ENCODE results near the gene CRMP1. TPM values are rescaled to one million over a fixed set of nuclear protein-coding genes. Genes with fewer than 3 reads are reported as not detected.
A peak's percentile ranks its signal among the peaks of the same experiment; 100 is the strongest.

CRMP1 gene
- total RNA-seq, 1 experiment from 2014 or later: not detected

DNA sequence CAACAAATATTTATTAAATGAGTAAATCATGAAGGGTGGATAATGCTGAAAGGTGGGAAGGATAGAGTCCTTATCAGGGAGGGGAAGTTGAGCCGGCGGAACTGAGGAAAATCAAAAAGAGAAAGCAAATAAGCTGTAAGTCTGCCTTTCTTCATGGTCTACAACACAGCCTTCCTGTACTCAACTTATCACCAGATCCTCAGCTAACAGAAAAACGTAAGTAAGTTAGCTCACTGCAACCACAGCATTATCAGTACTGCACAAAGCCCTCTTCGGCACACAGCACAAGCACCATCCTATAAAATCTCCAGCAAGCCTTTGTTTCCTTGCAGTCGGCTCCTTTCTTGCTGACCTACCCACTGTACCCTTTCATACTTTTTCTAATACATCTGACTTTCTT is 70.3 kb downstream of the CRMP1 start:
- Histone ChIP-seq H4K20me1 (ENCODE audit: insufficient read depth) (no peaks in the 10 kb centered on the region), H3K4me3 (no peak overlapping the region), H3K27ac (no peak overlapping the region), H3K27me3 (ENCODE audit: insufficient read depth, low read depth) (no peaks in the 10 kb centered on the region), H3K9me3 (ENCODE audit: insufficient read depth, low read depth) (no peaks in the 10 kb centered on the region), H3K36me3 (ENCODE audit: low read depth) (no peaks in the 10 kb centered on the region), H3F3A (ENCODE audit: insufficient read depth, low read depth) (no peaks in the 10 kb centered on the region), H3K79me2 (ENCODE audit: low read depth) (no peaks in the 10 kb centered on the region), H3K9me2 (ENCODE audit: insufficient read depth) (no peaks in the 10 kb centered on the region), H2AFZ (no peak overlapping the region), H3K4me1 (replicated peaks; ENCODE audit: insufficient read depth) (no peaks in the 10 kb centered on the region), H3K4me2 (no peak overlapping the region)
- intact Hi-C loops (cut with micrococcal nuclease; ENCODE audit: unreplicated experiment): loop anchor here (10.0 kb wide), 1 partner anchor 1338 kb away; no protein-coding TSS in a partner anchor
- ChIA-PET CTCF (no interaction called here), POLR2A (ENCODE audit: unreplicated experiment) (no interaction called here)
- no TSS peak for BruUV-seq (replicated peaks)
- no peak for DNase-seq
- no peak for TF ChIP-seq EZH2 (IDR thresholded peaks at IDR 0.05; ENCODE audit: low read depth)

DNA sequence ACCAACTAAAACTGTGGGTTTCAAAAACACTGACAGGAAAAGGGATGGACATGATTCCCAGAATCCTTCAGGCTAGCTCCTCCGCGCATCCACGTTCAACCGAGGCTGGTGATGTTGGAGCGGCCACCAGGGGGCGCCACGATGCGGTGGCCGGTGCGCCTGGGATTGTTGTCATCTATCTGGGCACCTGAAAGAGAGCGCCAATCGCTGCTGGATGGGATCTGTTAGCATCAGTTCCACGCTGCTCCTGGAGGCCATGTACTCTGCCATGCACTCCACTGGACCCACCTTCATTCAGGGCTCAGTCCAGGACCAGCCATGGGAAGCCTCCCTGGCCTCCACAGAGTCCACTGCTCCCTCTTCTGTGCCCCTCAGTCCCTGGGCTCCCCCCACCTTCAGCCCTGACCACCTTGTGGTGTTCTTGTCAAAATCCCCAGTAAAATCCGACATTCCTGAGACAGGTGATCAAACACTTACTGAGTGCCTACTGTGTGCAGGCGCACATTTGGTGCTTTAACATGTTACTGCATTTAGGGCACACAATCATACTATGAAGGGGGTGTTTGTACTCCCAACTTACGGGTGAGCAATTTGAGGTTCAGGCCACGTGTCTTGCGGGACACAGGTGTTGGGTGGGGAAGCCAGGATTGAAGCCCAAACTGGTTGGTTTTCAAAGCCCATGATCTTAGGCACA is 71.1 kb downstream of the CRMP1 start:
- H3K79me2 ChIP-seq (ENCODE audit: low read depth): no peaks in the 10 kb centered on the region
- no peak for TF ChIP-seq EZH2 (IDR thresholded peaks at IDR 0.05; ENCODE audit: low read depth)
- TF ChIP-seq, protein P1, sequence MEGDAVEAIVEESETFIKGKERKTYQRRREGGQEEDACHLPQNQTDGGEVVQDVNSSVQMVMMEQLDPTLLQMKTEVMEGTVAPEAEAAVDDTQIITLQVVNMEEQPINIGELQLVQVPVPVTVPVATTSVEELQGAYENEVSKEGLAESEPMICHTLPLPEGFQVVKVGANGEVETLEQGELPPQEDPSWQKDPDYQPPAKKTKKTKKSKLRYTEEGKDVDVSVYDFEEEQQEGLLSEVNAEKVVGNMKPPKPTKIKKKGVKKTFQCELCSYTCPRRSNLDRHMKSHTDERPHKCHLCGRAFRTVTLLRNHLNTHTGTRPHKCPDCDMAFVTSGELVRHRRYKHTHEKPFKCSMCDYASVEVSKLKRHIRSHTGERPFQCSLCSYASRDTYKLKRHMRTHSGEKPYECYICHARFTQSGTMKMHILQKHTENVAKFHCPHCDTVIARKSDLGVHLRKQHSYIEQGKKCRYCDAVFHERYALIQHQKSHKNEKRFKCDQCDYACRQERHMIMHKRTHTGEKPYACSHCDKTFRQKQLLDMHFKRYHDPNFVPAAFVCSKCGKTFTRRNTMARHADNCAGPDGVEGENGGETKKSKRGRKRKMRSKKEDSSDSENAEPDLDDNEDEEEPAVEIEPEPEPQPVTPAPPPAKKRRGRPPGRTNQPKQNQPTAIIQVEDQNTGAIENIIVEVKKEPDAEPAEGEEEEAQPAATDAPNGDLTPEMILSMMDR (conservative IDR thresholded peaks at IDR 0.05): peak; percentile 47; the same call in 1 of the 2 replicates
- no peaks in the 10 kb centered on the region for H4K20me1 ChIP-seq (ENCODE audit: insufficient read depth)
- H3K4me1 ChIP-seq (replicated peaks; ENCODE audit: insufficient read depth): no peaks in the 10 kb centered on the region
- no peaks in the 10 kb centered on the region for H3K9me2 ChIP-seq (ENCODE audit: insufficient read depth)
- ChIA-PET CTCF (no interaction called here), POLR2A (ENCODE audit: unreplicated experiment) (no interaction called here)
- no peaks in the 10 kb centered on the region for H3K9me3 ChIP-seq (ENCODE audit: insufficient read depth, low read depth)
- no peaks in the 10 kb centered on the region for H3K36me3 ChIP-seq (ENCODE audit: low read depth)
- BruUV-seq (replicated peaks): no TSS peak
- no peak overlapping the region for H3K4me2 ChIP-seq
- H3K27me3 ChIP-seq (ENCODE audit: insufficient read depth, low read depth): no peaks in the 10 kb centered on the region
- H3K4me3 ChIP-seq: no peak overlapping the region
- intact Hi-C loops (cut with micrococcal nuclease; ENCODE audit: unreplicated experiment): loop anchor here (10.0 kb wide), 1 partner anchor 1337 kb away; no protein-coding TSS in a partner anchor
- no peak overlapping the region for H3K27ac ChIP-seq
- no peak overlapping the region for H2AFZ ChIP-seq
- no peaks in the 10 kb centered on the region for H3F3A ChIP-seq (ENCODE audit: insufficient read depth, low read depth)
- DNase-seq: no peak

DNA sequence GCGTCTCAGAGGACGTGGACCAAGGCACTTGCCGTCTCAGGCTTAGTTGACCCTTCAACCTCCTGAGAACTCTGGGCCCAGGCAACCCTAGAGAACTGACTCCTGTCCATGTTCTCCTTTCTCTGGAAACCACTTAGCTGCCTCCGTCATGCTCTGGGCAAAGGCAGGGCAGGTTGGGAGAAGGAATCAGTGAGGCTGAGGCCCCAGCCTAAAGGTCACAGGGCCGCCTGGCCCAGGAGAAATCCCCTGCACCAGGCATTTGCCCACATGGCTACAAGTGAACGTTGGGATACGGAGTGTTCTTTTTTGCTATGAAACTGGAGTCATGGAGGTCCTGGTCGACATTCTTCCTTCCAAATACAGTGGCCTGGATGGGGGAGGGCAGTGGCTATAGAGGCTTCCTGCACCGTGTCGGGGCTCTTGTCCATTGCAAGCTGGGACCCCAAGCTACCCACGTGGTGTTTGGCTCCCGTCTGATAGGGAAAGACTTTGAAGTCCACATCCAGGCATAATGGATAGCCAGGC is 76.0 kb downstream of the CRMP1 start:
- no peak for TF ChIP-seq EZH2 (IDR thresholded peaks at IDR 0.05; ENCODE audit: low read depth)
- TF ChIP-seq, protein P1 (conservative IDR thresholded peaks at IDR 0.05): no peak
- DNase-seq: no peak
- H3K79me2 ChIP-seq (ENCODE audit: low read depth): no peaks in the 10 kb centered on the region
- ChIA-PET POLR2A (ENCODE audit: unreplicated experiment) (no interaction called here), CTCF (no interaction called here)
- H2AFZ ChIP-seq: no peak overlapping the region
- H3K27me3 ChIP-seq (ENCODE audit: insufficient read depth, low read depth): no peaks in the 10 kb centered on the region
- no peaks in the 10 kb centered on the region for H3K4me1 ChIP-seq (replicated peaks; ENCODE audit: insufficient read depth)
- no peaks in the 10 kb centered on the region for H3K36me3 ChIP-seq (ENCODE audit: low read depth)
- no peaks in the 10 kb centered on the region for H3K9me2 ChIP-seq (ENCODE audit: insufficient read depth)
- no peaks in the 10 kb centered on the region for H3K9me3 ChIP-seq (ENCODE audit: insufficient read depth, low read depth)
- BruUV-seq (replicated peaks): no TSS peak
- H3K27ac ChIP-seq: no peak overlapping the region
- H3F3A ChIP-seq (ENCODE audit: insufficient read depth, low read depth): no peaks in the 10 kb centered on the region
- no peak overlapping the region for H3K4me2 ChIP-seq
- no peak overlapping the region for H3K4me3 ChIP-seq
- H4K20me1 ChIP-seq (ENCODE audit: insufficient read depth): no peaks in the 10 kb centered on the region
- intact Hi-C loops (cut with micrococcal nuclease; ENCODE audit: unreplicated experiment): no loop called here

All from PC-9 (cell line).